Activated CD8-positive, alpha-beta memory T cell treated with anti-CD3 and anti-CD28 coated beads, Interleukin-2, amount 10 ng/mL, durations not matched to agents 7 days and 5 days (primary cell): ENCODE data around the gene WDFY4. TPM values are rescaled to one million over a fixed set of nuclear protein-coding genes. Genes with fewer than 3 reads are reported as not detected.

ENCODE experiments used
- ATAC-seq: fragments of 150-1000 bp; cut with Tn5 transposase; one replicate; pipeline ENCODE4 v1.10.0; 2021; ENCODE audit warnings: moderate library complexity
- CTCF ChIA-PET: fragments of 350-600 bp; sonication (Branson Sonifier 250); formaldehyde crosslinking; loops from one replicate; lab custom pipeline; 2021; ENCODE audit warnings: antibody characterized with exemption; lab: Charles Lee
- DNase-seq: peaks from one replicate; pipeline ENCODE4 v3.0.0-alpha.2; 2020
- H3K27ac Mint-ChIP-seq: one replicate; pipeline ENCODE4 v1.8.0; 2021; ENCODE audit warnings: mild to moderate bottlenecking, mixed read lengths
- H3K27me3 Mint-ChIP-seq: one replicate; pipeline ENCODE4 v1.8.0; 2021; ENCODE audit warnings: mixed read lengths
- H3K36me3 Mint-ChIP-seq: one replicate; pipeline ENCODE4 v1.8.0; 2021; ENCODE audit warnings: mild to moderate bottlenecking, mixed read lengths
- H3K4me1 Mint-ChIP-seq: one replicate; pipeline ENCODE4 v1.8.0; 2021; ENCODE audit warnings: mixed read lengths
- H3K4me3 Mint-ChIP-seq: one replicate; pipeline ENCODE4 v1.8.0; 2021; ENCODE audit warnings: mild to moderate bottlenecking, moderate library complexity, mixed read lengths
- H3K9me3 Mint-ChIP-seq: one replicate; pipeline ENCODE4 v1.8.0; 2022; ENCODE audit warnings: low read depth, mixed read lengths
- total RNA-seq, 2 experiments: library from RNA; stranded (reverse); gene quantifications; one replicate each; pipeline ENCODE4 v1.2.3, GENCODE V29; 2021

Gene WDFY4
- total RNA-seq, 2 experiments from 2014 or later: 0.06 TPM; not detected in 1

DNA sequence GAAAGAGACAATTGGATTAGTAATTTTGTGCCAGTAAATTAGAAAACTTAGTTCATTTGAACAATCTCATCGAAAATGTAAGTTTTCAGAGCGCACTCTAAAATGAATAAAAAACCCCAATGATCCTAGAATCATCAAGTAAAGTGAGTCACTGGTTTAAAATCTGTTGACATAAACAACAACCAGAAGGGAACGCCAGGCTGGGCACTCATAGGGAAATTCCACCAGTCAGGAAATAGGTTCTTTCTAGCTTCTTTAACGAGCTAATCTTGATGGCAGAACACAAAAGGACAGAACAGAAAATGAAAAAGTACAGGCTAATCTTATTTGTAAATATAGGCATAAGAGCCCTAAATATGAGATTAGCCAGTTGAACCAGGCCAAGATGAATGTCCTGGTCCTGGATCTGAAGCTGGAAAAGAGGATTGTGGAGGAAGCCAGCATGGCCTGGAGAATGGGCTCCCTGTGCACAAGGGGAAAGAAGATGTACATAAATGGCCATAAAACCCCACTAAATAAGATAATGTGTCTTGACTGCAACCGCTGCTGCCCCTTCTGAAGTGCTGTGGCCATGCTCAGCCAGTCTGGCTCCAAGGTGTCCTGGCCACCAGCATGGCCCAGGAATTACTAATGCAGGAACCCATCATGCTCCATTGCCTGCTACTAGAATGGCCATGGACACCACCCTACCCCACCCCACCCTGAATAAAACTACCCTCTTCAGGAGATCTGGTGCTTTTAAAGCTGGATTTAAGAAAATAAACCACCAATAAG is 114.0 kb downstream of the WDFY4 start:
- Mint-ChIP-seq H3K27ac (no peak overlapping the region), H3K36me3 (peaks cover 9% of the 10 kb centered on the region), H3K9me3 (peaks cover 5% of the 10 kb centered on the region), H3K4me1 (peaks cover 37% of the 10 kb centered on the region), H3K27me3 (peaks cover 8% of the 10 kb centered on the region), H3K4me3 (no peak overlapping the region)
- no peak for ATAC-seq
- DNase-seq: peak; percentile 26
- CTCF ChIA-PET: no interaction called here

DNA sequence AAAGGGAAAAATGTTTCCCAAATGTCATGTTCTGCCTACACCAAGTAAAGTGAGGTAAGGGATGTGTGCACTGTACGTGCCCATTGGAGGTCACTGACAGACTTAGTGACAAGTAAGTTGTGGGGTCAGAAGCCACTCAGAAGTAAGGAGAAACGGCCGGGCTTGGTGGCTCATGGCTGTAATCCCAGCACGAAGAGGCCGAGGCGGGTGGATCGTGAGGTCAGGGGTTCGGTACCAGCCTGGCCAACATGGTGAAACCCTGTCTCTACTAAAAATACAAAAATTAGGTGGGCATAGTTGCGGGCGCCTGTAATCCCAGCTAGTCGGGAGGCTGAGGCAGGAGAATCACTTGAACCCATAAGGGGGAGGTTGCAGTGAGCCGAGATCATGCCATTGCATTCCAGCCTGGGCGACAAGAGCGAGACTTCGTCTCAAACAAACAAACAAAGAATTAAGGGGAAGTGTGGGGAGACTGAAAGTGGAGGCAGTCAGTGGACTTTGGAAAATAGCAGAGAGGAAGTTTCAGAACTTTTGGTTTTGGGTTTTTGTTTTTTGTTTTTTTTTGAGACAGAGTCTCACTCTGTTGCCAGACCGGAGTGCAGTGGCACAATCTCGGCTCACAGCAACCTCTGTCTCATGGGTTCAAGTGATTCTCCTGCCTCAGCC is 114.8 kb downstream of the WDFY4 start:
- peak overlapping the region; percentile 79 for H3K27ac Mint-ChIP-seq
- H3K9me3 Mint-ChIP-seq: peaks cover 5% of the 10 kb centered on the region
- H3K27me3 Mint-ChIP-seq: peaks cover 8% of the 10 kb centered on the region
- peaks cover 9% of the 10 kb centered on the region for H3K36me3 Mint-ChIP-seq
- DNase-seq: peak; percentile 5
- ATAC-seq: no peak
- CTCF ChIA-PET: no interaction called here
- peaks cover 44% of the 10 kb centered on the region for H3K4me1 Mint-ChIP-seq
- no peak overlapping the region for H3K4me3 Mint-ChIP-seq

GRCh38 chr10:48800007-48800675 is 115.5 kb downstream of the WDFY4 start:
- H3K4me1 Mint-ChIP-seq: peaks cover 50% of the 10 kb centered on the region
- H3K27me3 Mint-ChIP-seq: peaks cover 10% of the 10 kb centered on the region
- peak overlapping the region; percentile 25 for H3K4me3 Mint-ChIP-seq
- H3K27ac Mint-ChIP-seq: peak overlapping the region; percentile 79
- peaks cover 9% of the 10 kb centered on the region for H3K36me3 Mint-ChIP-seq
- peak; percentile 47 for DNase-seq
- H3K9me3 Mint-ChIP-seq: peaks cover 5% of the 10 kb centered on the region
- ATAC-seq: peak; percentile 76
- CTCF ChIA-PET: no interaction called here

DNA sequence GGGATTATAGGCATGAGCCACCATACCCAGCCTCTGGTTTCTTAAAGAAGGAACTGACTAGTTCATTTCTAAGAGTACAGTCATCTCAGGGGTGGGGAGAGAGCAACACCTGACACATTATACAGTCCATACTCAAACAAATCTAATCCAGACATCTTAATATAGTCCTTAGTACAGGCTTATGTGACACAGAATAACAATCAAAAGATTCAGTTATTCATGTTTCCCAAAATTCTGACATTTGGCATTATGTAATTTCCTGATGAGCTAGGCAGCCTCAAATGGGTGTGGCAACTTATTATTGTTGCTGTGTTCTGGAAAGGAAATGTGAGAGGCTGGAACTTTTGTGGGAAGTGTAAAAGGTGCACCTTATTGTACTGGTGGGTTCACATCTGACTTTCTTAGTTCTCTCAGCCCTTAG is 116.3 kb downstream of the WDFY4 start:
- Mint-ChIP-seq H3K4me3 (no peak overlapping the region), H3K9me3 (peaks cover 5% of the 10 kb centered on the region), H3K4me1 (peaks cover 53% of the 10 kb centered on the region), H3K27me3 (peaks cover 10% of the 10 kb centered on the region), H3K27ac (peak overlapping the region; percentile 79), H3K36me3 (peaks cover 9% of the 10 kb centered on the region)
- CTCF ChIA-PET: no interaction called here
- ATAC-seq: no peak
- peak; percentile 3 for DNase-seq

- Mint-ChIP-seq H3K27me3 (peaks cover 8% of the 10 kb centered on the region), H3K4me3 (no peak overlapping the region), H3K4me1 (peaks cover 53% of the 10 kb centered on the region), H3K36me3 (peaks cover 9% of the 10 kb centered on the region), H3K9me3 (peaks cover 5% of the 10 kb centered on the region), H3K27ac (peak overlapping the region; percentile 58)
- no peak for DNase-seq
- CTCF ChIA-PET: no interaction called here
- peak; percentile 60 for ATAC-seq
Observed at GRCh38 chr10:48802611-48803071, 118.0 kb downstream of the WDFY4 start.

GRCh38 chr10:48803801-48804584 is 119.3 kb downstream of the WDFY4 start:
- no peak overlapping the region for H3K4me3 Mint-ChIP-seq
- CTCF ChIA-PET: interaction anchor here (0.7 to 0.9 kb wide), 2 partner anchors 33 to 37 kb away, joined by 3 read pairs; no protein-coding TSS in a partner anchor
- no peak for DNase-seq
- ATAC-seq: no peak
- peaks cover 9% of the 10 kb centered on the region for H3K36me3 Mint-ChIP-seq
- peaks cover 2% of the 10 kb centered on the region for H3K27me3 Mint-ChIP-seq
- H3K4me1 Mint-ChIP-seq: peaks cover 55% of the 10 kb centered on the region
- no peak overlapping the region for H3K27ac Mint-ChIP-seq
- H3K9me3 Mint-ChIP-seq: peaks cover 5% of the 10 kb centered on the region

GRCh38 chr10:48804740-48805182 is 120.1 kb downstream of the WDFY4 start:
- H3K9me3 Mint-ChIP-seq: peaks cover 5% of the 10 kb centered on the region
- H3K4me3 Mint-ChIP-seq: no peak overlapping the region
- no peak for DNase-seq
- H3K27ac Mint-ChIP-seq: no peak overlapping the region
- H3K27me3 Mint-ChIP-seq: peaks cover 2% of the 10 kb centered on the region
- CTCF ChIA-PET: interaction anchor here (0.7 to 0.9 kb wide), 2 partner anchors 33 to 38 kb away, joined by 3 read pairs; no protein-coding TSS in a partner anchor
- peaks cover 50% of the 10 kb centered on the region for H3K4me1 Mint-ChIP-seq
- no peak for ATAC-seq
- peaks cover 5% of the 10 kb centered on the region for H3K36me3 Mint-ChIP-seq

DNA sequence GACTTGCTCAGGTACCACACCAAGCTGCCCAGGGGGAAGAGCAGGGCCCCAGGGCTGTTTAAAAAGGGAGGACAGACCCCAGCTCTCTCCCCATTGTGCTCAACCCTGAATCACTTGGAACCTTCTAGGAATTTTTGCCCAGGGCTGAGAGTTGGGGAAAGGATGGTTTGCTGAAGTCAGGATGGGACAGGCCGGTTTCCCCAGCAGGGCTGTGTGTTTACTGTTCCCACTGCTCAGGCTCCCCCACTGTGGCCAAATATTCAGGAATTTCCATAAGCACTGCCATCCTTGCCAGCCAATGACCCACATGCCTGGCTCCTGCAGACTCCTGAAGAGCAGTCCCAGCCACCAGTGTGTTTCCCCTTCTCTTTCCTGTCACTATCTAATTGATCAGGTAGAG is 120.7 kb downstream of the WDFY4 start:
- DNase-seq (no peak), ATAC-seq (no peak)
- Mint-ChIP-seq H3K4me3 (no peak overlapping the region), H3K27ac (no peak overlapping the region), H3K9me3 (peaks cover under 1% of the 10 kb centered on the region), H3K36me3 (peaks cover under 1% of the 10 kb centered on the region), H3K4me1 (peaks cover 44% of the 10 kb centered on the region), H3K27me3 (peaks cover 2% of the 10 kb centered on the region)
- CTCF ChIA-PET: no interaction called here

DNA sequence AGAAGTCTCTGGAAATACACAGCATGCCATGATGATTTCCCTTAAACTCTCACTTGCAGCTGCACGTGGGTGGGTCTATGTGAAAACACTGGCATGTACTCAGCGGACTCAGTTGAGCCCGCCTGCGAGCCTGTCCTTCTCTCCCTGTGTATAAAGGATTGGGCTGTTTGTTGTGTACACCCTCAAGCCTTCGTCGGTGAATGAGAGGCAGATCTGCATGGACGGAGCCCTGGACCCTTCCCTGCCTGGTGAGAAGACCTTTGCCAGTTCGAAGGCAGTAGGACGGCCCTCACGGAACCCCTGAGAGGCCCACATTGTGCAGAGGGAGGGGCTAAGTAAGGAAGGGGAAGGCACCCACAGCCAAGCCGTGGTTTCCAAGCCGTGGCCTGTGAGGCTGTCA is 121.2 kb downstream of the WDFY4 start:
- peaks cover 42% of the 10 kb centered on the region for H3K4me1 Mint-ChIP-seq
- H3K27me3 Mint-ChIP-seq: peaks cover 2% of the 10 kb centered on the region
- DNase-seq (no peak), ATAC-seq (no peak)
- CTCF ChIA-PET: no interaction called here
- H3K4me3 Mint-ChIP-seq: no peak overlapping the region
- no peak overlapping the region for H3K27ac Mint-ChIP-seq
- no peaks in the 10 kb centered on the region for H3K9me3 Mint-ChIP-seq
- H3K36me3 Mint-ChIP-seq: no peaks in the 10 kb centered on the region

- no peak overlapping the region for H3K27ac Mint-ChIP-seq
- CTCF ChIA-PET: no interaction called here
Observed at GRCh38 chr10:48806342-48806741, 121.7 kb downstream of the WDFY4 start.

GRCh38 chr10:48807791-48808470 is 123.3 kb downstream of the WDFY4 start:
- Mint-ChIP-seq H3K4me1 (peaks cover 21% of the 10 kb centered on the region), H3K4me3 (no peak overlapping the region), H3K27ac (no peak overlapping the region), H3K36me3 (no peaks in the 10 kb centered on the region), H3K9me3 (no peaks in the 10 kb centered on the region), H3K27me3 (peaks cover 9% of the 10 kb centered on the region)
- CTCF ChIA-PET: interaction anchor here (1.0 kb wide), 1 partner anchor 151 kb away, joined by 3 read pairs; no protein-coding TSS in a partner anchor
- DNase-seq: no peak
- ATAC-seq: no peak

More at GRCh38 chr10:48806342-48806741, 121.7 kb downstream of the WDFY4 start:
- no peaks in the 10 kb centered on the region for H3K9me3 Mint-ChIP-seq
- no peak overlapping the region for H3K4me3 Mint-ChIP-seq
- ATAC-seq (no peak), DNase-seq (no peak)
- peaks cover 37% of the 10 kb centered on the region for H3K4me1 Mint-ChIP-seq
- no peaks in the 10 kb centered on the region for H3K36me3 Mint-ChIP-seq
- peaks cover 2% of the 10 kb centered on the region for H3K27me3 Mint-ChIP-seq

DNA sequence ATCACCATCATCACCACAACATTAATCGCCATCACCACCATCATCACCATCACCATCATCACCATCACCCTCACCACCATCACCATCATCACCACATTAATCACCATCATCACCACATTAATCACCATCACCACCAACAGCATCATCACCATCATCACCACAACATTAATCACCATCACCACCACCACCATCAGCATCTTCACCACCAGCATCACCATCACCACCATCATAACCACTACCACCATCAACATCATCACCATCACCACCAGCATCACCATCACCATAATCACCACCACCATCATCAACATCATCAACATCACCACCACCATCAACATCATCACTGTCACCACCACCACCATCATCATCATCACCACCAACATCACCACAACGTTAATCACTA is 124.6 kb downstream of the WDFY4 start:
- Mint-ChIP-seq H3K4me1 (peaks cover 12% of the 10 kb centered on the region), H3K36me3 (no peaks in the 10 kb centered on the region), H3K9me3 (no peaks in the 10 kb centered on the region), H3K27me3 (peaks cover 9% of the 10 kb centered on the region), H3K4me3 (no peak overlapping the region), H3K27ac (no peak overlapping the region)
- CTCF ChIA-PET: no interaction called here
- DNase-seq: no peak
- ATAC-seq: no peak
